Umbilical cord (tissue), 1 donor: Measurements from ENCODE around the gene ARNT2. TPM values are rescaled to one million over a fixed set of nuclear protein-coding genes. Genes with fewer than 3 reads are reported as not detected.

Source experiments
- total RNA-seq: library from RNA; depleted of rRNA; stranded (reverse); fragments of >200 nt; gene quantifications from one replicate; pipeline ENCODE4 v1.2.3, GENCODE V29; 2014; ENCODE audit warnings: low replicate concordance; ENCODE audit not compliant: insufficient read depth

The ARNT2 gene
- total RNA-seq, 1 donor from 2014 or later: 5.3 TPM

Other genes starting within 250 kb of the ARNT2 start
- 1.7 TPM for gene CTXND1, start 152.2 kb upstream of the ARNT2 start, total RNA-seq